Umbilical cord (tissue), 2 donors: ENCODE results near the gene MAFF. TPM values are rescaled to one million over a fixed set of nuclear protein-coding genes. Genes with fewer than 3 reads are reported as not detected.

Experiments
- DNase-seq: peaks from one replicate; pipeline ENCODE4 v3.0.0-alpha.2; 2015; ENCODE audit warnings: low spot score
- total RNA-seq: library from RNA; depleted of rRNA; stranded (reverse); fragments of >200 nt; gene quantifications from one replicate; pipeline ENCODE4 v1.2.3, GENCODE V29; 2014; ENCODE audit warnings: low replicate concordance; ENCODE audit not compliant: insufficient read depth

Gene MAFF
- total RNA-seq, 1 donor from 2014 or later = 31.3 TPM

GRCh38 chr22:38248280-38248679 is 46.5 kb downstream of the MAFF start:
- no peak for DNase-seq

GRCh38 chr22:38249301-38249700 is 47.5 kb downstream of the MAFF start:
- no peak for DNase-seq

- DNase-seq = no peak
Observed at GRCh38 chr22:38249803-38250642, 48.2 kb downstream of the MAFF start.

- no peak for DNase-seq
Observed at GRCh38 chr22:38250643-38251340, 49.0 kb downstream of the MAFF start.

GRCh38 chr22:38251341-38251692 is 49.5 kb downstream of the MAFF start:
- DNase-seq = no peak

GRCh38 chr22:38255697-38256096 is 53.9 kb downstream of the MAFF start:
- DNase-seq = no peak

GRCh38 chr22:38257181-38257580 is 55.4 kb downstream of the MAFF start:
- DNase-seq = peak; percentile 84

GRCh38 chr22:38257650-38258250 is 56.0 kb downstream of the MAFF start:
- DNase-seq = no peak

- peak; percentile 26 for DNase-seq
Observed at GRCh38 chr22:38258895-38259294, 57.1 kb downstream of the MAFF start.

GRCh38 chr22:38259370-38259769 is 57.6 kb downstream of the MAFF start:
- no peak for DNase-seq

GRCh38 chr22:38260761-38261681 is 59.2 kb downstream of the MAFF start:
- DNase-seq = peak; percentile 47

- no peak for DNase-seq
Observed at GRCh38 chr22:38262051-38262795, 60.4 kb downstream of the MAFF start.

GRCh38 chr22:38264322-38264843 is 62.6 kb downstream of the MAFF start:
- DNase-seq = no peak

Other genes starting within 250 kb of the MAFF start
- not detected for gene C22orf23, start 248.4 kb upstream of the MAFF start, total RNA-seq
- 31.1 TPM for gene POLR2F, start 248.3 kb upstream of the MAFF start, total RNA-seq
- 1.7 TPM for gene SOX10, start 217.4 kb upstream of the MAFF start, total RNA-seq
- gene PICK1, start 144.6 kb upstream of the MAFF start, total RNA-seq = 5.5 TPM
- gene SLC16A8, start 117.8 kb upstream of the MAFF start, total RNA-seq = not detected
- gene BAIAP2L2, start 91.3 kb upstream of the MAFF start, total RNA-seq = not detected
- gene PLA2G6, start 20.2 kb upstream of the MAFF start, total RNA-seq = 22.1 TPM
- 42.1 TPM for gene TMEM184B, start 71.0 kb downstream of the MAFF start, total RNA-seq
- 63.1 TPM for gene CSNK1E, start 115.4 kb downstream of the MAFF start, total RNA-seq